Psoas muscle (tissue), 8 donors: ENCODE results near the gene NOTCH1. TPM values are rescaled to one million over a fixed set of nuclear protein-coding genes. Genes with fewer than 3 reads are reported as not detected.
A peak's percentile ranks its signal among the peaks of the same experiment; 100 is the strongest.

Experiments used
- ATAC-seq, 4 donors: fragments of 200-7000 bp; cut with Tn5 transposase; one replicate each; pipeline ENCODE4 v1.9.1; 2020; ENCODE audit warnings: moderate library complexity in 3 of 4, mild to moderate bottlenecking in 2 of 4
- DNase-seq, 2 donors: peaks; one replicate each; pipeline ENCODE4 v3.0.0-alpha.2; 2020
- H3K27ac ChIP-seq: fragments of 200-600 bp; one replicate; pipeline ENCODE4 v1.8.0; 2022
- H3K27me3 ChIP-seq, 3 donors: fragments of 200-600 bp in 1 of 3; one replicate each; pipeline versions ENCODE4 v1.6.1 to v1.8.0; 2013 to 2022; ENCODE audit warnings: low read length in 2 of 3, mild to moderate bottlenecking in 2 of 3, moderate library complexity in 1 of 3; ENCODE audit not compliant: insufficient read depth in 3 of 3
- H3K36me3 ChIP-seq, 2 donors: fragments of 200-600 bp in 1 of 2; one replicate each; pipeline versions ENCODE4 v1.6.1 to v1.8.0; 2013 to 2022; ENCODE audit warnings: low read depth in 1 of 2, mild to moderate bottlenecking in 1 of 2, moderate library complexity in 1 of 2; ENCODE audit not compliant: insufficient read depth in 1 of 2
- H3K4me1 ChIP-seq: fragments of 200-600 bp; one replicate; pipeline ENCODE4 v1.8.0; 2022
- H3K4me3 ChIP-seq: fragments of 200-600 bp; one replicate; pipeline ENCODE4 v1.8.0; 2022; ENCODE audit warnings: mild to moderate bottlenecking
- H3K9me3 ChIP-seq: fragments of 200-600 bp; one replicate; pipeline ENCODE4 v1.8.0; 2022
- WGBS, 3 donors: extraction: QIAGEN DNeasy Blood & Tissue Kit; methylation state at CpG; one replicate each; pipeline versions ENCODE4 v1.1.6 to v1.1.7; 2013; 5-methylcytosine and 5-hydroxymethylcytosine counted together
- intact Hi-C, 2 donors: fragments of 100-400 bp; cut with DNase I; formaldehyde crosslinking; loops; one replicate each; pipeline versions ENCODE4 v1.11.0 to v1.14.2; 2022
- polyA plus RNA-seq, 3 donors: library from polyadenylated mRNA; stranded (reverse); fragments of 200-250 nt; gene quantifications; one replicate each; pipeline ENCODE4 v1.2.3, GENCODE V29; 2013
- total RNA-seq, 4 donors: library from RNA; stranded (reverse); fragmentation: NEBNext Ultra II Directional in 2 of 4; extraction: Animal tissue kit (Norgen Biotek cat#: 25700) in 2 of 4; gene quantifications; one replicate each; pipeline versions ENCODE4 v1.2.1 to v1.2.4, GENCODE V29; 2021 to 2023
- TF ChIP-seq, protein P1 (sequence below): fragments of 200-600 bp; IDR thresholded peaks from one replicate; pipeline ENCODE4 v1.8.0; 2022; ENCODE audit warnings: antibody characterized with exemption
- donor health status: healthy with polysubstance abuse.
- donor health status: DM: no; HTN: no; CAD: no; lungs with moderate emphysema.
- donor health status: Bipolar disorder and iron deficiency.
- donor health status: healthy.
- donor health status: DM: yes; HTN: yes; CAD: no.
- donor health status: DM: no; HTN: no; CAD: no.
- donor health status: DM: no; HTN: no; CAD: no.
- donor health status: DM: yes; HTN: yes; CAD: no.

The NOTCH1 gene
- total and polyA plus RNA-seq, 7 donors = 1.8 to 15.4 (median 8.7) TPM

DNA sequence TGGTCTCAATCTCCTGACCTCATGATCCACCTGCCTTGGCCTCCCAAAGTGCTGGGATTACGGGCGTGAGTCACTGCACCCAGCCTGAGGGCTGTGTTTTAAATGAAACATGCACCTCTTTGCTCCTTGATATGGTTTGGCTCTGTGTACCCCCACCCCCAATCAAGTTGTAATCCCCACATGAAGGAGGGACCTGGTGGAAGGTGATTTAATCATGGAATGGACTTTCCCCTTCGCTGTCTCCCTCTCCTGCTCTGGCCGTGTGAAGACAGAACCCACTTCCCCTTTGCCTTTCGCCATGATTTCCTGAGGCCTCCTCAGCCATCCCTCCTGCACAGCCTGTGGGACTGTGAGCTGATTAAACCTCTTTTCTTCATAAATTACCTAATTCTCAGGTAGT, 12.5 kb upstream of the NOTCH1 start:
- WGBS, 3 donors = 66 to 79% (median 68%) methylated on average over 5 of the region's 5 CpGs
- no peaks in the 10 kb centered on the region for H3K36me3 ChIP-seq
- H3K9me3 ChIP-seq = no peaks in the 10 kb centered on the region
- no peak overlapping the region for H3K4me3 ChIP-seq
- TF ChIP-seq, protein P1, sequence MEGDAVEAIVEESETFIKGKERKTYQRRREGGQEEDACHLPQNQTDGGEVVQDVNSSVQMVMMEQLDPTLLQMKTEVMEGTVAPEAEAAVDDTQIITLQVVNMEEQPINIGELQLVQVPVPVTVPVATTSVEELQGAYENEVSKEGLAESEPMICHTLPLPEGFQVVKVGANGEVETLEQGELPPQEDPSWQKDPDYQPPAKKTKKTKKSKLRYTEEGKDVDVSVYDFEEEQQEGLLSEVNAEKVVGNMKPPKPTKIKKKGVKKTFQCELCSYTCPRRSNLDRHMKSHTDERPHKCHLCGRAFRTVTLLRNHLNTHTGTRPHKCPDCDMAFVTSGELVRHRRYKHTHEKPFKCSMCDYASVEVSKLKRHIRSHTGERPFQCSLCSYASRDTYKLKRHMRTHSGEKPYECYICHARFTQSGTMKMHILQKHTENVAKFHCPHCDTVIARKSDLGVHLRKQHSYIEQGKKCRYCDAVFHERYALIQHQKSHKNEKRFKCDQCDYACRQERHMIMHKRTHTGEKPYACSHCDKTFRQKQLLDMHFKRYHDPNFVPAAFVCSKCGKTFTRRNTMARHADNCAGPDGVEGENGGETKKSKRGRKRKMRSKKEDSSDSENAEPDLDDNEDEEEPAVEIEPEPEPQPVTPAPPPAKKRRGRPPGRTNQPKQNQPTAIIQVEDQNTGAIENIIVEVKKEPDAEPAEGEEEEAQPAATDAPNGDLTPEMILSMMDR = no peak
- intact Hi-C loops = no loop called here
- H3K27ac ChIP-seq = no peak overlapping the region
- ATAC-seq = peak in 2 of 4 donors; percentile 25 to 29
- H3K27me3 ChIP-seq = no peaks in the 10 kb centered on the region
- DNase-seq = peak in 1 of 2 donors; percentile 8
- H3K4me1 ChIP-seq = peaks cover 7% of the 10 kb centered on the region

DNA sequence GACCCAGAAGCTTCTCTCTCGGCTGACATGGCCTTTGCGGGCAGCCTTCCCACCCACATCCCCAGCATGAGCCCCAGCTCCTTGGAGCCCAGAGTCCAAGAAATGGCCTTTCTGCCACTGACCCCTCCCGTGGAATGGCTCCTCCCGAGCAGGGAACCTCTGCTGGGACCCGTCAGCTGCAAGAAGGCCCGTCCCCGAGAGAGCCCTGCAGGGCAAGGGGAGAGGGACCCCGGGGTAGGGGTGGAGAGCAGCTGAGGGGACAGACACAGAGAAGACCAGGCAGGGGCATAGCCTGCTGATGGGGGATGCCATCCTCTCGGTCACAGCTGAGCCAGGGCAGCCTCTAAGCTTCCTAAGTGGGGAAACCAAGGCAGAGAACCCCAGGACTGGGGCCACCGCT, 11.2 kb upstream of the NOTCH1 start:
- Histone ChIP-seq H3K27ac (no peak overlapping the region), H3K9me3 (no peaks in the 10 kb centered on the region), H3K4me3 (no peak overlapping the region), H3K36me3 (no peaks in the 10 kb centered on the region), H3K4me1 (peaks cover 13% of the 10 kb centered on the region), H3K27me3 (no peaks in the 10 kb centered on the region)
- intact Hi-C loops = no loop called here
- 79 to 95% (median 82%) methylated on average over 9 to 10 of the region's 10 CpGs for WGBS, 3 donors
- DNase-seq (peak in 1 of 2 donors; percentile 35), ATAC-seq (no peak)
- TF ChIP-seq, protein P1 = no peak

DNA sequence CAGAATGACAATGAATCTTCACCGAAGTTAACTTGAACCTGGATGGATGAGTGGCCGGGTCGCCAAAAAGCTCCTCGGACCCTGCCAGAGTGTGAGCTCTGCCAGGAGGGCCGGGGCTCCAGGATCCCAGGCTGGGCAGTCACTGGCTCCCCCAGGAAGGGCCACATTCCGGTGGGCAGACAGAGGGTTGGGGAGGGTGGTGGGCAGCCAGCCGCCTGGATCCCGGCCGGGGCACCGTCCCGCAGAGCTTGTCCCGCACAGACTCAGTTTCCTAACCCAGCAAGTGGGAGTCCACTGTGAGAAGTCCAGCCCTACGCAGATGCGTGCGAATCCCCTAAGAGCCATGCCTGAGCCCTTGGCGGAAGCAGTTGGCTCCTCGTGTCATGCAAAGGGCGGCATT, 10.3 kb upstream of the NOTCH1 start:
- H3K4me1 ChIP-seq = peaks cover 13% of the 10 kb centered on the region

DNA sequence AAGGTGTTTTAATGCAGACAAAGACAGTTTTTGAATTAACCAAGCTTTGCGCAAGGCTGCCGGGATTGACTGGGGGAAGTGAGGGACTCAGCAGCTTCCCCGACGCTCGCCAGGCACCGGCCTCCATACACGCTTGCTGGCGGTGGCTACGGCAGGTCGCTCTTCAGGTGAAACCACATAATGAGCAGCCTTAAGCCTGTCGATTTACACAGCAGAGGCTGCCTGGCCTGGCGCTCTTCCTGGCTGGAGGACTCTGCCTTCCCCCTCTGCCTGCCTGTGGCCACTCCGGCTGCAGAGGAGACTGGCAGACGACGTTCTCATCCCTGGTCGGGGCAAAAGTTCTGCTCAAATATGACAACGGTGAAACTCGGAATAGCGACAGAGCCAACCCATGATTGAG, 9.0 kb upstream of the NOTCH1 start:
- ATAC-seq (no peak), DNase-seq (no peak)
- no peaks in the 10 kb centered on the region for H3K9me3 ChIP-seq
- H3K27me3 ChIP-seq = no peaks in the 10 kb centered on the region
- H3K36me3 ChIP-seq = no peaks in the 10 kb centered on the region
- no peak overlapping the region for H3K4me3 ChIP-seq
- intact Hi-C loops = no loop called here
- 86 to 88% (median 86%) methylated on average over 19 of the region's 19 CpGs for WGBS, 3 donors
- H3K27ac ChIP-seq = no peak overlapping the region
- TF ChIP-seq, protein P1 = no peak
- peaks cover 17% of the 10 kb centered on the region for H3K4me1 ChIP-seq

More for the DNA sequence above, 10.3 kb upstream of the NOTCH1 start:
- Histone ChIP-seq H3K9me3 (no peaks in the 10 kb centered on the region), H3K27ac (no peak overlapping the region), H3K4me3 (no peak overlapping the region), H3K27me3 (no peaks in the 10 kb centered on the region), H3K36me3 (no peaks in the 10 kb centered on the region)
- WGBS, 3 donors = 86 to 90% (median 89%) methylated on average over 17 to 18 of the region's 18 CpGs
- intact Hi-C loops = no loop called here
- TF ChIP-seq, protein P1 = no peak
- ATAC-seq (no peak), DNase-seq (no peak)

DNA sequence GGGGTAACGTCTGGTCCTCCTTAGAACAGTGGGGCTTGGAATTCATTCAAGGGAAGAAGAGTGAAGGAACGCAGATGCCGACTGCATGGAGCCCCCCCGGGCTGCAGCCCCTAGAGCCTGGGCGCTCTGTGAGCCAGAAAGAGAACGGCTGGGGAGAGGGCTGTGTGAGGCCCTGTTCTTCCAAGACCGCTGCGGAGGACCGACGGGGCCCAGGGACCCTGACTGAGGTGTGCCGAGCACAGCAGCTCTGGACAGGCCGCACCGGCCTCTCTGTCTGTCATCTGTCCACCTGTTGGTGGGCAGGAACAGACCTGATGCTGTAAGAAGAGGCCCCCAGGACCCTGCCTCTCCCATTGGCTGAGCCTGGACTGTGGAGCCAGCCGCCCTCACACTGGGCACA, 7.7 kb upstream of the NOTCH1 start:
- TF ChIP-seq, protein P1 = no peak
- 85 to 91% (median 91%) methylated on average over 12 to 14 of the region's 14 CpGs for WGBS, 3 donors
- no peak for DNase-seq
- ATAC-seq = no peak
- Histone ChIP-seq H3K4me3 (no peak overlapping the region), H3K4me1 (peaks cover 13% of the 10 kb centered on the region), H3K27me3 (no peaks in the 10 kb centered on the region), H3K9me3 (no peaks in the 10 kb centered on the region), H3K36me3 (no peaks in the 10 kb centered on the region), H3K27ac (no peak overlapping the region)
- intact Hi-C loops = no loop called here
